AG04449 (cell line): Measurements from ENCODE around the gene IFITM5.
"Not testable (repeated sequence)": the region's sequence is repeated elsewhere in the genome, so short reads cannot be mapped to it uniquely, and the experiment has no call there.

Source experiments
- CTCF ChIA-PET: fragments of 350-600 bp; formaldehyde crosslinking; extraction: SDS; loops from one replicate; lab custom pipeline; 2021; ENCODE audit warnings: antibody characterized with exemption; lab: Yijun Ruan, JAX
- POLR2A ChIA-PET: fragments of 400-600, 350-600 bp; formaldehyde crosslinking; extraction: SDS; loops from one replicate; lab custom pipeline; 2020; ENCODE audit warnings: antibody characterized with exemption, inconsistent platforms; lab: Yijun Ruan, JAX
- DNase-seq: peaks from one replicate; pipeline ENCODE4 v3.0.0-alpha.2; 2010; ENCODE audit warnings: low read depth, low spot score
- H3K4me3 ChIP-seq: 2 replicates; pipeline ENCODE4 v1.5.1; 2011; ENCODE audit warnings: low read depth, mild to moderate bottlenecking, control low read depth, low read length
- CTCF ChIP-seq: IDR thresholded peaks from one replicate; pipeline ENCODE4 v1.5.1; 2011; ENCODE audit warnings: mild to moderate bottlenecking, moderate library complexity, low read length, control low read depth, inconsistent platforms; ENCODE audit not compliant: insufficient read depth; ENCODE audit errors: missing control alignments

IFITM5 gene

DNA sequence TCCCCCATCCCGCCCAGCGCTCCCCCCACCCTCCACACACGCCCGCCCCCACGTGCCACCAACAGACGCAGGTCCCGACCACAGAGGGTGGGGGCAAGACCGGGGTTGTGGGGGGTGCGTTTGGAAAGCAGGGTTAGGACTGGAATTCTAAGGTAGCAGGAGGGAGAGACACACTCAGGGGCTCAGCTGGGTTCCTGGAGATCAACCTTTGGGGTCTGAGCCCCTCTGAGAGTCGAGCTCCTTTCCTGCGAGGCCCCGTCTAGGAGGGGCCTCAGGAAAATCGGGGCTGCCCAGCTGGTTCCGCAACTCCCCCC is 10.0 kb downstream of the IFITM5 start:
- DNase-seq, result no peak
- ChIA-PET POLR2A (no interaction called here), CTCF (interaction anchor here (3.4 to 9.1 kb wide), 2 partner anchors 16 to 38 kb away, joined by 10 to 68 read pairs; partner anchors contain the start of gene IFITM2)
- no peak for TF ChIP-seq CTCF
- peak overlapping the region; percentile 55 for H3K4me3 ChIP-seq

DNA sequence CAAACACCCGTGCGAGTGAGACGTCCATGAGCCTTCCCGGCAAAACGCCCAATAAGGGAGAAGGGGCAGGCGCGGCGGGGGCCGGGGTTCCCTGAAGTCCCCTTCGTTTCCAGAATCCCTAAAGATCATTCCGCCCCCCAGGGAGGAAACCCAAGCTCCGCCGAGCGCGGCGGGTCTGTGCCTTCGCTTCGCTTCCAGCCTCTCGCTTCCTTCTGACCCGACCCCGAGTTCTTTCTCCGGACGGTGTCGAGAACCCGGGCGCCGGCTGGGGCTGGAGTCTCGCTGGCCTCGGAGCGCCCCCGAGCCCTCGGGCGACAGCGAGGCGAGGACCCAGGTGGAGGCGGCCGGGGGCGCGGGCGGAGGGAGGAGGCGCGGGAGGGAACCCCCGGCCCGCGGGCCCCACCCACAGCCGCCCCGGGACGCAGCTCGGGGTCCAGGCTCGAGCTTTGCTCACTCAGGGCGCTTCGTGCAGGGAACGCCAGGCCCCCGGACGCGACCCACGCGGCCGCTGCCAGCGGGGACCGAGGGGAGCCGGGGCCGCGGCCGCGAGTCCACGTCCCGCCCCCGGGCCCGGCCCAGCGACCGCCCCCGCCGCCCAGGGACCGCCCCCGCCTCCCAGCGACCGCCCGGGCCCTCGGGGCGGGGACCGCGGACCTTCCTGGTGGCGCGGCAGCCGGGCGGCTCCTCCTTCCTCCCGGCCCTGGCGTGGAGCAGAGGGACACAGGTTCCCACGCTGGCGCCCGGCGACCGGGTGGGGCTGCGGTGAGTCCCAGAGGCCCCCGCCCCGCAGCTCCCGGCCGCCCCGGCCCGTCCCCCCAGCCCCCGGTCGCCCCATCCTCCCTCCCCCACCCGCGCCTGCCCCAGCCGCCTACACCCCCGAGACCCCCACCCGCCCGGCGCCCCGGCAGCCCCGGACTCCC is 10.6 kb downstream of the IFITM5 start, which contains the start of gene PGGHG:
PGGHG (plus strand) TSS at position 649 of the 920 bp plus-strand sequence. CDS start 691 bp downstream, outside the sequence.
- no peak for TF ChIP-seq CTCF
- ChIA-PET POLR2A (no interaction called here), CTCF (interaction anchor here (3.4 to 9.1 kb wide), 2 partner anchors 17 to 38 kb away, joined by 10 to 68 read pairs; partner anchors contain the start of gene IFITM2)
- H3K4me3 ChIP-seq, result peak within 1 kb of the TSS; percentile 61
- no peak for DNase-seq

DNA sequence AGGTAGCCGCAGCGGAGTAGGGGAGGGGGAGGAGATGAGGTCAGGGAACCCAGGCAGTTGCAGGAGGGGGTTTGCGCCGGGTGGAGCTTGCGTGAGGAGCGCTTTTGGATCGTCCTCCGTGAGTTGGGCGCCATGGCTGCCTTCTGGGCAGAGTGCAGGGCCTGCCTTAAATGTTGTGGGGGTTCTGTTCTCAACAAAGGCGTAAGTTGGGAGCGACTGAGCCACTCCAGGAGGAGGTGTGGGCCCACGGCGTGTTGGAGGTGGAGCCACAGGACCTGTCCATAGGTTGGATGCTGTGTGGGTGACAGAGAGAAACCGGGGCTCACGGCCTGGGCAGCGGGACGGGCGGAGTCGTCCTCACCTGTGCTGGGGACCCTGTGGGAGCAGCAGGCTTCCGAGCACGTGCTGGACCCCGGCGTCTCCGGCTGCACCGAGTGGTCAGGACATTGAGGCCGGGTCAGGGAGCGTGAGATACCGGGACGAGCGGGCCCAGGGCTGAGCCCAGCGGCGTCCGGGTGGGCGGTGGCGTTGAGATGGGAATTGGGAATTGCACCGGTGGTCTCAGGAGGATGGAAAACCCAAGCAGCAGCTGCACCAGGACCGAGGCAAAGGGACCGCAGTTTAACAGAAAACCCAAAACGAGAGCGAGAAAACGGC is 11.4 kb downstream of the IFITM5 start:
- no peak for TF ChIP-seq CTCF
- ChIA-PET CTCF (interaction anchor here (3.4 to 9.1 kb wide), 2 partner anchors 18 to 37 kb away, joined by 10 to 68 read pairs; partner anchors contain the start of gene IFITM2), POLR2A (no interaction called here)
- H3K4me3 ChIP-seq, result peak overlapping the region; percentile 61
- DNase-seq, result no peak

- H3K4me3 ChIP-seq, POLR2A ChIA-PET, DNase-seq: not testable (repeated sequence)
- CTCF ChIA-PET, result interaction anchor here (1.7 to 9.1 kb wide), 3 partner anchors 18 to 36 kb away, joined by 6 to 68 read pairs (median 6); partner anchors contain the start of gene IFITM2
These were observed 12.1 kb downstream of the IFITM5 start for GRCh38 chr11:286977-287820.

DNA sequence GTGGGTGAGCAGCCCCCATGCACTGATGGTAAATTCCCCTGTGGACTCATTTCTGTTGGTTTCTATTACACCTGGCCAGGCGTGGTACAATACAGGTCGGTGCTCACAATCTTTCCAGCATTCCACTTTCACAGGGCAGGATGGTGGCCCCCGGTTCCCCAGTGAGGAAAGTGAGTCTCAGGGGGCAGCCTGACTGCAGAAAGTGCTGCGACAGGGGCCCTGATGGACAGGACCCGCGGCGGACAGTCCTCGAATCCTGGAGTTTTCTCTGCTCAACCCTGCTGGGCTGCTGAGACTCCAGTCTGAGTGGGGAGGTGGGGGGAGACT is 13.5 kb downstream of the IFITM5 start:
- DNase-seq, result no peak
- CTCF ChIA-PET, result interaction anchor here (1.7 to 2.7 kb wide), 2 partner anchors 19 to 35 kb away, joined by 6 read pairs; no protein-coding TSS in a partner anchor
- TF ChIP-seq CTCF, result no peak
- POLR2A ChIA-PET, result no interaction called here
- H3K4me3 ChIP-seq, result no peak overlapping the region
